ENCODE measurements around the gene HSD3B2.

HSD3B2 gene

DNA sequence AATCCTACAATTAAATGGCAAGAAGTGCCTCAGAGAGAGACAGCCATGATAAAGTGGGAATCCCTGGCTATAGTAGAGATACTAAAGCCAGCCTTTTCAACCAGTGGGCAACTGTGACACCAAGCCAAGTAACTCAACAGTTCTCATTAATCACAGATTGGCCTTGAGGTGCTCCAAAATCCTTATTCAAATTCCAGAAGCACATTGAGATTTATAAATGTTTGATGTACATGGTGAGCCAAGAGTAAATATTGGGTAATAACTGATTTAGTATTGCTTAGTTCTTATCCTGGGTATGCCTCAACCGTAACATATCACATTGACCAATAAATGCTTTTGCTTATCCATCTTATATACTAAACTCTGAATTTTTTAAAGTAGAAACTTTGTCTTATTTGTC is 29.3 kb upstream of the HSD3B2 start:
- peaks cover 3% of the 10 kb centered on the region for H3K27me3 ChIP-seq (ENCODE audit: insufficient read depth, low read depth, severe bottlenecking)
- TF ChIP-seq, protein P1, sequence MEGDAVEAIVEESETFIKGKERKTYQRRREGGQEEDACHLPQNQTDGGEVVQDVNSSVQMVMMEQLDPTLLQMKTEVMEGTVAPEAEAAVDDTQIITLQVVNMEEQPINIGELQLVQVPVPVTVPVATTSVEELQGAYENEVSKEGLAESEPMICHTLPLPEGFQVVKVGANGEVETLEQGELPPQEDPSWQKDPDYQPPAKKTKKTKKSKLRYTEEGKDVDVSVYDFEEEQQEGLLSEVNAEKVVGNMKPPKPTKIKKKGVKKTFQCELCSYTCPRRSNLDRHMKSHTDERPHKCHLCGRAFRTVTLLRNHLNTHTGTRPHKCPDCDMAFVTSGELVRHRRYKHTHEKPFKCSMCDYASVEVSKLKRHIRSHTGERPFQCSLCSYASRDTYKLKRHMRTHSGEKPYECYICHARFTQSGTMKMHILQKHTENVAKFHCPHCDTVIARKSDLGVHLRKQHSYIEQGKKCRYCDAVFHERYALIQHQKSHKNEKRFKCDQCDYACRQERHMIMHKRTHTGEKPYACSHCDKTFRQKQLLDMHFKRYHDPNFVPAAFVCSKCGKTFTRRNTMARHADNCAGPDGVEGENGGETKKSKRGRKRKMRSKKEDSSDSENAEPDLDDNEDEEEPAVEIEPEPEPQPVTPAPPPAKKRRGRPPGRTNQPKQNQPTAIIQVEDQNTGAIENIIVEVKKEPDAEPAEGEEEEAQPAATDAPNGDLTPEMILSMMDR (IDR thresholded peaks at IDR 0.05; ENCODE audit: low read depth, low read length) = no peak
- no peaks in the 10 kb centered on the region for H3K9me3 ChIP-seq (ENCODE audit: severe bottlenecking)
- no peak overlapping the region for H3K27ac ChIP-seq
- H3K36me3 ChIP-seq = no peaks in the 10 kb centered on the region
- DNase-seq = no peak
- H3K4me3 ChIP-seq (ENCODE audit: low read depth, low read length) = no peak overlapping the region

- no peak for DNase-seq
- TF ChIP-seq, protein P1 (IDR thresholded peaks at IDR 0.05; ENCODE audit: low read depth, low read length) = no peak
- H3K27me3 ChIP-seq (ENCODE audit: insufficient read depth, low read depth, severe bottlenecking) = peaks cover 9% of the 10 kb centered on the region
- no peak overlapping the region for H3K27ac ChIP-seq
- no peaks in the 10 kb centered on the region for H3K36me3 ChIP-seq
- no peaks in the 10 kb centered on the region for H3K9me3 ChIP-seq (ENCODE audit: severe bottlenecking)
- no peak overlapping the region for H3K4me3 ChIP-seq (ENCODE audit: low read depth, low read length)
Measured at GRCh38 chr1:119387858-119388257, 27.1 kb upstream of the HSD3B2 start.

GRCh38 chr1:119388450-119388849 is 26.5 kb upstream of the HSD3B2 start:
- TF ChIP-seq, protein P1 (IDR thresholded peaks at IDR 0.05; ENCODE audit: low read depth, low read length) = no peak
- Histone ChIP-seq H3K36me3 (no peaks in the 10 kb centered on the region), H3K27me3 (ENCODE audit: insufficient read depth, low read depth, severe bottlenecking) (peaks cover 9% of the 10 kb centered on the region), H3K9me3 (ENCODE audit: severe bottlenecking) (no peaks in the 10 kb centered on the region), H3K27ac (no peak overlapping the region), H3K4me3 (ENCODE audit: low read depth, low read length) (no peak overlapping the region)
- DNase-seq = no peak

GRCh38 chr1:119390526-119390925 is 24.4 kb upstream of the HSD3B2 start:
- no peak overlapping the region for H3K27ac ChIP-seq
- TF ChIP-seq, protein P1 (IDR thresholded peaks at IDR 0.05; ENCODE audit: low read depth, low read length) = no peak
- H3K27me3 ChIP-seq (ENCODE audit: insufficient read depth, low read depth, severe bottlenecking) = peaks cover 8% of the 10 kb centered on the region
- no peaks in the 10 kb centered on the region for H3K36me3 ChIP-seq
- H3K4me3 ChIP-seq (ENCODE audit: low read depth, low read length) = no peak overlapping the region
- no peak for DNase-seq
- H3K9me3 ChIP-seq (ENCODE audit: severe bottlenecking) = no peaks in the 10 kb centered on the region

DNA sequence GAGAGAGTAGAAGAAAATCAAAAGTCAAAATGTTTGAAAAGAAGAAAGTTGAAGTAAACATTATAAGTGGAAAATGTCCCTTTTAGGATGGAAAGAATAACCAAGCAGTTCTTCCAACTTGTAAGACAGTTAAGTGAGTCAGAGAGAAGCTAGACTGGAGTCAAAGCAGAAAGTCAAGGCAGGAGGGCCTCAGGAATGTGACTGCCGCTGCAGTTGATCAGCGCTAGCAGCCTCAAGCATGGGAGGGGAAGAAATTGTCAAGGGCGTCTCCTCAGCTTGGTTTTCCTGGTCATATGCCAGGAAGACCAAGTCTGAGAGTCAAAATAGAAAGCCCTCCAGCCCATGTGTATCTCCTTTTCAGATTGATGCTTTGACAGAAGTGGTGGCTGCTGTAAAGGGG is 23.2 kb upstream of the HSD3B2 start:
- no peaks in the 10 kb centered on the region for H3K36me3 ChIP-seq
- no peak overlapping the region for H3K27ac ChIP-seq
- TF ChIP-seq, protein P1 (IDR thresholded peaks at IDR 0.05; ENCODE audit: low read depth, low read length) = no peak
- H3K4me3 ChIP-seq (ENCODE audit: low read depth, low read length) = no peak overlapping the region
- H3K9me3 ChIP-seq (ENCODE audit: severe bottlenecking) = no peaks in the 10 kb centered on the region
- DNase-seq = no peak
- peaks cover 6% of the 10 kb centered on the region for H3K27me3 ChIP-seq (ENCODE audit: insufficient read depth, low read depth, severe bottlenecking)

- Histone ChIP-seq H3K4me3 (ENCODE audit: low read depth, low read length) (no peak overlapping the region), H3K36me3 (no peaks in the 10 kb centered on the region), H3K9me3 (ENCODE audit: severe bottlenecking) (no peaks in the 10 kb centered on the region), H3K27ac (no peak overlapping the region), H3K27me3 (ENCODE audit: insufficient read depth, low read depth, severe bottlenecking) (peaks cover 6% of the 10 kb centered on the region)
- TF ChIP-seq, protein P1 (IDR thresholded peaks at IDR 0.05; ENCODE audit: low read depth, low read length) = no peak
- no peak for DNase-seq
Measured at GRCh38 chr1:119394085-119394484, 20.9 kb upstream of the HSD3B2 start.

Data from WERI-Rb-1 (cell line).